H1 (cell line): ENCODE data around the gene NLRP8. TPM values are rescaled to one million over a fixed set of nuclear protein-coding genes. Genes with fewer than 3 reads are reported as not detected.

Source experiments
- CTCF ChIA-PET: fragments of 300-600 bp; sonication (Branson Sonifier 250); formaldehyde crosslinking; loops from one replicate; lab custom pipeline; 2021; ENCODE audit not compliant: partially characterized antibody; lab: Charles Lee
- POLR2A ChIA-PET: fragments of 300-600 bp; sonication (Branson Sonifier 250); formaldehyde crosslinking; loops from one replicate; lab custom pipeline; 2021; ENCODE audit warnings: inconsistent platforms; ENCODE audit not compliant: partially characterized antibody; lab: Charles Lee
- DNase-seq, 2 experiments: peaks; one replicate each; pipeline versions ENCODE4 v3.0.0 to v3.0.0-alpha.2; 2010 to 2022; ENCODE audit warnings: low spot score in 2 of 2, low read depth in 1 of 2, mixed read lengths in 1 of 2
- FAIRE-seq: peaks from 2 replicates; lab custom pipeline; 2011; peaks lifted over from hg19 to GRCh38; lab: Jason Lieb, UNC
- H2AFZ ChIP-seq: 2 replicates; pipeline ENCODE4 v1.8.1; 2012; ENCODE audit warnings: low read length, inconsistent platforms
- H2AK5ac ChIP-seq: 2 replicates; pipeline ENCODE4 v1.6.1; 2013; ENCODE audit warnings: low read depth, low read length
- H2BK120ac ChIP-seq: replicated peaks from 2 replicates; pipeline ENCODE3; 2013; ENCODE audit warnings: low read depth, low read length, inconsistent platforms
- H2BK12ac ChIP-seq: 2 replicates; pipeline ENCODE4 v1.6.1; 2013; ENCODE audit warnings: low read depth, low read length
- H2BK15ac ChIP-seq: 2 replicates; pipeline ENCODE4 v1.6.1; 2013; ENCODE audit warnings: low read length
- H2BK20ac ChIP-seq: 2 replicates; pipeline ENCODE4 v1.6.1; 2013; ENCODE audit warnings: low read length
- H2BK5ac ChIP-seq: 2 replicates; pipeline ENCODE4 v1.6.1; 2013; ENCODE audit warnings: low read depth, low read length
- H3K14ac ChIP-seq: 2 replicates; pipeline ENCODE4 v1.6.1; 2013; ENCODE audit warnings: inconsistent platforms; ENCODE audit not compliant: insufficient read length
- H3K18ac ChIP-seq: 2 replicates; pipeline ENCODE4 v1.6.1; 2013; ENCODE audit warnings: low read length; ENCODE audit errors: extremely low read depth
- H3K23ac ChIP-seq: 2 replicates; pipeline ENCODE4 v1.6.1; 2013; ENCODE audit warnings: inconsistent platforms; ENCODE audit not compliant: insufficient read length
- H3K23me2 ChIP-seq: 2 replicates; pipeline ENCODE4 v1.6.1; 2013; ENCODE audit warnings: low read depth, low read length
- H3K27ac ChIP-seq: 2 replicates; pipeline ENCODE4 v1.6.1; 2011; ENCODE audit warnings: low read depth, low read length, inconsistent platforms
- H3K27me3 ChIP-seq, 4 experiments: replicated peaks in 1 of 4; 1 replicate in 1 of 4; 2 replicates in 3 of 4; pipeline versions ENCODE4 v1.6.1 to v1.8.1; 2011 to 2013; ENCODE audit warnings: low read length in 3 of 4, mild to moderate bottlenecking in 3 of 4, inconsistent platforms in 2 of 4, mixed read lengths in 2 of 4, moderate library complexity in 1 of 4; ENCODE audit not compliant: control insufficient read depth in 3 of 4, insufficient read depth in 3 of 4; ENCODE audit errors: extremely low read depth in 1 of 4
- H3K36me3 ChIP-seq, 4 experiments: 2 replicates each; pipeline versions ENCODE4 v1.6.1 to v1.8.1; 2011 to 2013; ENCODE audit warnings: mild to moderate bottlenecking in 4 of 4, low read length in 3 of 4, moderate library complexity in 2 of 4, control low read depth in 1 of 4, inconsistent platforms in 1 of 4; ENCODE audit not compliant: insufficient read depth in 4 of 4, control insufficient read depth in 2 of 4
- H3K4ac ChIP-seq: replicated peaks from 2 replicates; pipeline ENCODE3; 2013; ENCODE audit warnings: low read length, low read depth, mixed read lengths, inconsistent platforms; ENCODE audit not compliant: insufficient read length
- H3K4me1 ChIP-seq, 4 experiments: replicated peaks in 1 of 4; 1 replicate in 1 of 4; 2 replicates in 3 of 4; pipeline versions ENCODE4 v1.6.1 to v1.8.1; 2011 to 2013; ENCODE audit warnings: low read length in 3 of 4, inconsistent platforms in 2 of 4, mixed read lengths in 1 of 4; ENCODE audit not compliant: insufficient read depth in 4 of 4, control insufficient read depth in 3 of 4
- H3K4me2 ChIP-seq, 2 experiments: 2 replicates each; pipeline versions ENCODE4 v1.6.1 to v1.8.1; 2011 to 2013; ENCODE audit warnings: low read depth in 2 of 2, low read length in 2 of 2, control low read depth in 1 of 2, inconsistent platforms in 1 of 2, mild to moderate bottlenecking in 1 of 2; ENCODE audit not compliant: insufficient read depth in 1 of 2
- H3K4me3 ChIP-seq, 4 experiments: fragments of 200-600, 300-600 bp in 1 of 4; sonication (generic), shearing (Covaris generic), sonication (Bioruptor Twin) in 1 of 4; 2 replicates each; pipeline versions ENCODE4 v1.5.1 to v1.8.1; 2011 to 2016; ENCODE audit warnings: low read length in 4 of 4, low read depth in 3 of 4, control low read depth in 2 of 4, inconsistent platforms in 2 of 4, mild to moderate bottlenecking in 2 of 4, mixed read lengths in 1 of 4, moderate library complexity in 1 of 4; ENCODE audit not compliant: insufficient read depth in 2 of 4; ENCODE audit errors: extremely low read depth in 1 of 4
- H3K56ac ChIP-seq: replicated peaks from 2 replicates; pipeline ENCODE3; 2013; ENCODE audit warnings: low read depth, mild to moderate bottlenecking, mixed read lengths, low read length, inconsistent platforms; ENCODE audit not compliant: insufficient read length
- H3K79me1 ChIP-seq: 2 replicates; pipeline ENCODE4 v1.6.1; 2013; ENCODE audit warnings: low read depth, low read length, control low read depth
- H3K79me2 ChIP-seq, 2 experiments: 2 replicates each; pipeline versions ENCODE4 v1.6.1 to v1.8.1; 2012 to 2013; ENCODE audit warnings: low read length in 2 of 2, mild to moderate bottlenecking in 2 of 2, inconsistent platforms in 1 of 2; ENCODE audit not compliant: insufficient read depth in 2 of 2, control insufficient read depth in 1 of 2
- H3K9ac ChIP-seq, 4 experiments: replicated peaks in 1 of 4; 1 replicate in 1 of 4; 2 replicates in 3 of 4; pipeline versions ENCODE4 v1.6.1 to v1.8.1; 2011 to 2013; ENCODE audit warnings: low read depth in 3 of 4, low read length in 3 of 4, control low read depth in 2 of 4, mild to moderate bottlenecking in 2 of 4, moderate library complexity in 2 of 4, inconsistent platforms in 1 of 4; ENCODE audit errors: extremely low read depth in 1 of 4
- H3K9me3 ChIP-seq, 2 experiments: 2 replicates each; pipeline versions ENCODE4 v1.6.1 to v1.8.1; 2012 to 2013; ENCODE audit warnings: mild to moderate bottlenecking in 2 of 2, moderate library complexity in 2 of 2, control low read depth in 1 of 2, inconsistent platforms in 1 of 2, low read depth in 1 of 2, low read length in 1 of 2, mixed read lengths in 1 of 2; ENCODE audit not compliant: insufficient read depth in 2 of 2
- H4K20me1 ChIP-seq, 2 experiments: replicated peaks in 1 of 2; 2 replicates each; pipeline versions ENCODE3 to v1.8.1; 2011 to 2013; ENCODE audit warnings: inconsistent platforms in 2 of 2, low read length in 2 of 2, mild to moderate bottlenecking in 1 of 2; ENCODE audit not compliant: insufficient read depth in 2 of 2, control insufficient read depth in 1 of 2
- H4K5ac ChIP-seq: 2 replicates; pipeline ENCODE4 v1.6.1; 2013; ENCODE audit warnings: low read length, low read depth, mixed read lengths, inconsistent platforms; ENCODE audit not compliant: insufficient read length
- H4K8ac ChIP-seq: 2 replicates; pipeline ENCODE4 v1.8.0; 2013; ENCODE audit warnings: mild to moderate bottlenecking, moderate library complexity, low read length, inconsistent platforms; ENCODE audit not compliant: insufficient read depth; ENCODE audit errors: extremely low read depth
- H4K91ac ChIP-seq: replicated peaks from 2 replicates; pipeline ENCODE3; 2013; ENCODE audit warnings: low read length, mixed read lengths, inconsistent platforms; ENCODE audit not compliant: insufficient read length
- CHD1 ChIP-seq: IDR thresholded peaks from 2 replicates; pipeline ENCODE4 v1.6.1; 2012; ENCODE audit warnings: low read depth, low read length, improper control_type of control experiment
- CREB1 ChIP-seq: IDR thresholded peaks from 2 replicates; pipeline ENCODE4 v1.6.1; 2012; ENCODE audit warnings: inconsistent platforms
- EGR1 ChIP-seq: IDR thresholded peaks from 2 replicates; pipeline ENCODE4 v1.6.1; 2011; ENCODE audit warnings: low read depth, low read length, borderline replicate concordance
- GTF2F1 ChIP-seq: IDR thresholded peaks from 2 replicates; pipeline ENCODE4 v1.6.1; 2012; ENCODE audit warnings: low read depth, low read length, improper control_type of control experiment, borderline replicate concordance
- HDAC6 ChIP-seq: IDR thresholded peaks from one replicate; pipeline ENCODE4 v1.7.1; 2012; ENCODE audit warnings: low read depth, mild to moderate bottlenecking, inconsistent platforms, low read length, moderate library complexity
- KDM4A ChIP-seq: IDR thresholded peaks from one replicate; pipeline ENCODE4 v1.7.1; 2012; ENCODE audit warnings: low read depth, mild to moderate bottlenecking, moderate library complexity, low read length, inconsistent platforms; ENCODE audit not compliant: severe bottlenecking
- PHF8 ChIP-seq: fragments of 200-600 bp; sonication (generic); conservative IDR thresholded peaks from 2 replicates; pipeline ENCODE4 v1.7.1; 2012; ENCODE audit warnings: low read depth, mild to moderate bottlenecking, inconsistent platforms, low read length, moderate library complexity
- POLR2AphosphoS5 ChIP-seq: IDR thresholded peaks from 2 replicates; pipeline ENCODE4 v1.6.1; 2011; ENCODE audit warnings: low read depth, low read length
- RBBP5 ChIP-seq: IDR thresholded peaks from 2 replicates; pipeline ENCODE4 v1.7.1; 2012; ENCODE audit warnings: low read depth, mild to moderate bottlenecking, inconsistent platforms, low read length, moderate library complexity, borderline replicate concordance
- SIX5 ChIP-seq: IDR thresholded peaks from 2 replicates; pipeline ENCODE4 v1.6.1; 2011; ENCODE audit warnings: mild to moderate bottlenecking, low read depth, low read length
- TCF12 ChIP-seq: IDR thresholded peaks from 2 replicates; pipeline ENCODE4 v1.6.1; 2011; ENCODE audit warnings: low read depth, mild to moderate bottlenecking, low read length
- YY1 ChIP-seq: IDR thresholded peaks from 2 replicates; pipeline ENCODE4 v1.6.1; 2011; ENCODE audit warnings: low read depth, mild to moderate bottlenecking, low read length
- WGBS, 2 experiments: shearing (Covaris generic) in 1 of 2; methylation state at CpG; one replicate each; pipeline versions ENCODE4 v1.1.6 to v1.1.7; 2013 to 2015; ENCODE audit warnings: low lambda C conversion rate in 2 of 2, mixed read lengths in 2 of 2, inconsistent platforms in 1 of 2, low coverage in 1 of 2, missing lambda C conversion rate in 1 of 2; ENCODE audit not compliant: insufficient replicate concordance in 2 of 2, insufficient coverage in 1 of 2, insufficient read length in 1 of 2; ENCODE audit errors: extremely low coverage in 1 of 2, missing lambda C conversion rate in 1 of 2; 5-methylcytosine and 5-hydroxymethylcytosine counted together
- polyA plus RNA-seq, 7 experiments: library from polyadenylated mRNA; depleted of rRNA in 3 of 7; stranded (reverse) in 5 of 7; unstranded in 2 of 7; fragments of >200 nt in 5 of 7; fragments of 200-250 nt in 2 of 7; gene quantifications; 1 replicate in 5 of 7; 2 replicates in 1 of 7; 4 replicates in 1 of 7; pipeline versions ENCODE4 v1.2.1 to v1.2.3, GENCODE V29; 2011 to 2013; ENCODE audit warnings: missing spikeins in 2 of 7, mixed read lengths in 2 of 7
- total RNA-seq: library from RNA; stranded (reverse); fragmentation: NEBNext Ultra II Directional; extraction: Animal tissue kit (Norgen Biotek cat#: 25700); gene quantifications from 2 replicates; pipeline ENCODE4 v1.2.1, GENCODE V29; 2021
- TF ChIP-seq, protein P1 (sequence below): IDR thresholded peaks from 2 replicates; pipeline ENCODE4 v1.6.1; 2011; ENCODE audit warnings: low read length, improper control_type of control experiment

The NLRP8 gene
- total and polyA plus RNA-seq, 2 of the 8 experiments (the other 6 are each of a cell fraction or from before 2014, with no cell fraction given): not detected

- Histone ChIP-seq H3K4me2 (no peak overlapping the region), H4K91ac (no peak overlapping the region), H3K23ac (no peak overlapping the region), H2AK5ac (no peak overlapping the region), H2AFZ (no peak overlapping the region), H3K9me3 (peaks cover 64 to 75% of the 10 kb centered on the region in 2 experiments), H3K27ac (no peak overlapping the region), H3K9ac (no peak overlapping the region), H3K79me1 (no peaks in the 10 kb centered on the region), H3K36me3 (no peaks in the 10 kb centered on the region), H2BK15ac (no peak overlapping the region), H2BK12ac (no peak overlapping the region), H2BK120ac (no peak overlapping the region), H2BK20ac (no peak overlapping the region), H3K14ac (no peak overlapping the region), H3K4ac (no peak overlapping the region), H4K5ac (no peak overlapping the region), H3K27me3 (no peaks in the 10 kb centered on the region), H2BK5ac (no peak overlapping the region), H3K56ac (no peak overlapping the region), H4K20me1 (no peaks in the 10 kb centered on the region), H3K79me2 (no peaks in the 10 kb centered on the region), H4K8ac (no peak overlapping the region), H3K18ac (no peak overlapping the region), H3K23me2 (no peaks in the 10 kb centered on the region), H3K4me3 (no peak overlapping the region), H3K4me1 (no peaks in the 10 kb centered on the region)
- ChIA-PET CTCF (no interaction called here), POLR2A (no interaction called here)
- 88% methylated on average over 9 of the region's 12 CpGs; no CpG with 5 or more reads in 1 of the 2 experiments for WGBS, 2 experiments
- no peak for DNase-seq
- no peak for FAIRE-seq
- TF ChIP-seq YY1 (no peak), CHD1 (no peak), PHF8 (no peak), POLR2AphosphoS5 (no peak), TCF12 (no peak), CREB1 (no peak), SIX5 (no peak), RBBP5 (no peak), GTF2F1 (no peak), KDM4A (no peak), EGR1 (no peak), HDAC6 (no peak)
- TF ChIP-seq, protein P1, sequence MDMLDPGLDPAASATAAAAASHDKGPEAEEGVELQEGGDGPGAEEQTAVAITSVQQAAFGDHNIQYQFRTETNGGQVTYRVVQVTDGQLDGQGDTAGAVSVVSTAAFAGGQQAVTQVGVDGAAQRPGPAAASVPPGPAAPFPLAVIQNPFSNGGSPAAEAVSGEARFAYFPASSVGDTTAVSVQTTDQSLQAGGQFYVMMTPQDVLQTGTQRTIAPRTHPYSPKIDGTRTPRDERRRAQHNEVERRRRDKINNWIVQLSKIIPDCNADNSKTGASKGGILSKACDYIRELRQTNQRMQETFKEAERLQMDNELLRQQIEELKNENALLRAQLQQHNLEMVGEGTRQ: no peak
Measured at GRCh38 chr19:55898911-55899310, 48.7 kb upstream of the NLRP8 start.
